GM12891 (cell line): ENCODE data around the gene RAB3C.

ENCODE experiments used
- PAX5 ChIP-seq: IDR thresholded peaks from 2 replicates; pipeline ENCODE4 v1.6.1; 2011; ENCODE audit warnings: low read length, moderate library complexity, mild to moderate bottlenecking; ENCODE audit not compliant: insufficient read depth, severe bottlenecking
- POLR2A ChIP-seq: IDR thresholded peaks from 2 replicates; pipeline ENCODE4 v1.6.1; 2011; ENCODE audit warnings: low read depth, low read length, control low read depth
- POLR2AphosphoS5 ChIP-seq: IDR thresholded peaks from 2 replicates; pipeline ENCODE4 v1.6.1; 2011; ENCODE audit warnings: low read depth, low read length, control low read depth
- POU2F2 ChIP-seq: IDR thresholded peaks from 2 replicates; pipeline ENCODE4 v1.6.1; 2011; ENCODE audit warnings: low read depth, mild to moderate bottlenecking, control low read depth, low read length, moderate library complexity
- SPI1 ChIP-seq: IDR thresholded peaks from 2 replicates; pipeline ENCODE4 v1.6.1; 2011; ENCODE audit warnings: low read depth, low read length, control low read depth
- TAF1 ChIP-seq: IDR thresholded peaks from 2 replicates; pipeline ENCODE4 v1.6.1; 2011; ENCODE audit warnings: low read depth, low read length, control low read depth

- no peak for TF ChIP-seq SPI1
- TF ChIP-seq POLR2AphosphoS5: no peak
- no peak for TF ChIP-seq POLR2A
- TF ChIP-seq TAF1: no peak
- no peak for TF ChIP-seq POU2F2
- TF ChIP-seq PAX5: no peak
Measured at GRCh38 chr5:58737671-58738070, 154.8 kb downstream of the RAB3C start.
